GM23338 (cell line): Measurements from ENCODE around the gene EEF2K.

ENCODE experiments used
- CREB1 ChIP-seq: fragments of 250-450 bp; sonication (Bioruptor Pico); IDR thresholded peaks from 2 replicates; pipeline ENCODE4 v1.5.0; 2020; ENCODE audit warnings: low read depth, mild to moderate bottlenecking, moderate library complexity
- EZH2 ChIP-seq: fragments of 200-600 bp; sonication (generic); IDR thresholded peaks from one replicate; pipeline ENCODE4 v1.8.0; 2017; ENCODE audit warnings: antibody characterized with exemption, mild to moderate bottlenecking, low read depth; ENCODE audit not compliant: unreplicated experiment
- EZH2phosphoT487 ChIP-seq: fragments of 200-600 bp; sonication (generic); IDR thresholded peaks from one replicate; pipeline ENCODE4 v1.8.1; 2018; ENCODE audit warnings: antibody characterized with exemption; ENCODE audit not compliant: unreplicated experiment
- JUNB ChIP-seq: IDR thresholded peaks from one replicate; pipeline ENCODE4 v1.6.1; 2016; ENCODE audit warnings: antibody characterized with exemption; ENCODE audit not compliant: unreplicated experiment
- NANOG ChIP-seq: IDR thresholded peaks from 2 replicates; pipeline ENCODE4 v1.6.1; 2016; ENCODE audit warnings: antibody characterized with exemption, borderline replicate concordance
- POLR2AphosphoS5 ChIP-seq: IDR thresholded peaks from 2 replicates; pipeline ENCODE4 v1.6.1; 2016; ENCODE audit warnings: antibody characterized with exemption, low read depth
- STAT1 ChIP-seq: IDR thresholded peaks from one replicate; pipeline ENCODE4 v1.6.1; 2016; ENCODE audit warnings: antibody characterized with exemption; ENCODE audit not compliant: unreplicated experiment
- ZNF114 ChIP-seq: fragments of 250-450 bp; sonication (Bioruptor Pico); IDR thresholded peaks from 2 replicates; pipeline ENCODE4 v1.5.0; 2020; ENCODE audit warnings: mild to moderate bottlenecking, moderate library complexity
- ZNF331 ChIP-seq: fragments of 250-450 bp; sonication (Bioruptor Pico); IDR thresholded peaks from 2 replicates; pipeline ENCODE4 v1.5.0; 2020; ENCODE audit warnings: low read depth, mild to moderate bottlenecking, moderate library complexity
- TF ChIP-seq, protein P1 (sequence below), 2 experiments: fragments of 200-600 bp in 1 of 2; sonication (generic) in 1 of 2; conservative IDR thresholded peaks; 2 replicates each; pipeline versions ENCODE4 v1.5.1 to v1.6.1; 2016 to 2017; ENCODE audit warnings: antibody characterized with exemption in 2 of 2, low read depth in 2 of 2, mild to moderate bottlenecking in 2 of 2, moderate library complexity in 1 of 2
- TF ChIP-seq, protein P2 (sequence below): IDR thresholded peaks from one replicate; pipeline ENCODE4 v1.6.1; 2018; ENCODE audit warnings: antibody characterized with exemption; ENCODE audit not compliant: unreplicated experiment
- TF ChIP-seq, protein P3 (sequence below): IDR thresholded peaks from 2 replicates; pipeline ENCODE4 v1.6.1; 2016; ENCODE audit warnings: antibody characterized with exemption

GRCh38 chr16:22284637-22285036 lies 78.6 kb downstream of the EEF2K start:
- TF ChIP-seq, protein P1, sequence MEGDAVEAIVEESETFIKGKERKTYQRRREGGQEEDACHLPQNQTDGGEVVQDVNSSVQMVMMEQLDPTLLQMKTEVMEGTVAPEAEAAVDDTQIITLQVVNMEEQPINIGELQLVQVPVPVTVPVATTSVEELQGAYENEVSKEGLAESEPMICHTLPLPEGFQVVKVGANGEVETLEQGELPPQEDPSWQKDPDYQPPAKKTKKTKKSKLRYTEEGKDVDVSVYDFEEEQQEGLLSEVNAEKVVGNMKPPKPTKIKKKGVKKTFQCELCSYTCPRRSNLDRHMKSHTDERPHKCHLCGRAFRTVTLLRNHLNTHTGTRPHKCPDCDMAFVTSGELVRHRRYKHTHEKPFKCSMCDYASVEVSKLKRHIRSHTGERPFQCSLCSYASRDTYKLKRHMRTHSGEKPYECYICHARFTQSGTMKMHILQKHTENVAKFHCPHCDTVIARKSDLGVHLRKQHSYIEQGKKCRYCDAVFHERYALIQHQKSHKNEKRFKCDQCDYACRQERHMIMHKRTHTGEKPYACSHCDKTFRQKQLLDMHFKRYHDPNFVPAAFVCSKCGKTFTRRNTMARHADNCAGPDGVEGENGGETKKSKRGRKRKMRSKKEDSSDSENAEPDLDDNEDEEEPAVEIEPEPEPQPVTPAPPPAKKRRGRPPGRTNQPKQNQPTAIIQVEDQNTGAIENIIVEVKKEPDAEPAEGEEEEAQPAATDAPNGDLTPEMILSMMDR (conservative IDR thresholded peaks at IDR 0.05; ENCODE audit: low read depth in 2 of 2), result no peak
- TF ChIP-seq, protein P2, sequence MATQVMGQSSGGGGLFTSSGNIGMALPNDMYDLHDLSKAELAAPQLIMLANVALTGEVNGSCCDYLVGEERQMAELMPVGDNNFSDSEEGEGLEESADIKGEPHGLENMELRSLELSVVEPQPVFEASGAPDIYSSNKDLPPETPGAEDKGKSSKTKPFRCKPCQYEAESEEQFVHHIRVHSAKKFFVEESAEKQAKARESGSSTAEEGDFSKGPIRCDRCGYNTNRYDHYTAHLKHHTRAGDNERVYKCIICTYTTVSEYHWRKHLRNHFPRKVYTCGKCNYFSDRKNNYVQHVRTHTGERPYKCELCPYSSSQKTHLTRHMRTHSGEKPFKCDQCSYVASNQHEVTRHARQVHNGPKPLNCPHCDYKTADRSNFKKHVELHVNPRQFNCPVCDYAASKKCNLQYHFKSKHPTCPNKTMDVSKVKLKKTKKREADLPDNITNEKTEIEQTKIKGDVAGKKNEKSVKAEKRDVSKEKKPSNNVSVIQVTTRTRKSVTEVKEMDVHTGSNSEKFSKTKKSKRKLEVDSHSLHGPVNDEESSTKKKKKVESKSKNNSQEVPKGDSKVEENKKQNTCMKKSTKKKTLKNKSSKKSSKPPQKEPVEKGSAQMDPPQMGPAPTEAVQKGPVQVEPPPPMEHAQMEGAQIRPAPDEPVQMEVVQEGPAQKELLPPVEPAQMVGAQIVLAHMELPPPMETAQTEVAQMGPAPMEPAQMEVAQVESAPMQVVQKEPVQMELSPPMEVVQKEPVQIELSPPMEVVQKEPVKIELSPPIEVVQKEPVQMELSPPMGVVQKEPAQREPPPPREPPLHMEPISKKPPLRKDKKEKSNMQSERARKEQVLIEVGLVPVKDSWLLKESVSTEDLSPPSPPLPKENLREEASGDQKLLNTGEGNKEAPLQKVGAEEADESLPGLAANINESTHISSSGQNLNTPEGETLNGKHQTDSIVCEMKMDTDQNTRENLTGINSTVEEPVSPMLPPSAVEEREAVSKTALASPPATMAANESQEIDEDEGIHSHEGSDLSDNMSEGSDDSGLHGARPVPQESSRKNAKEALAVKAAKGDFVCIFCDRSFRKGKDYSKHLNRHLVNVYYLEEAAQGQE, result no peak
- TF ChIP-seq EZH2 (no peak), POLR2AphosphoS5 (no peak), EZH2phosphoT487 (no peak), JUNB (no peak), ZNF114 (CRISPR knock-in tag) (no peak), NANOG (no peak), STAT1 (no peak), ZNF331 (CRISPR knock-in tag) (no peak), CREB1 (CRISPR knock-in tag) (no peak)
- TF ChIP-seq, protein P3, sequence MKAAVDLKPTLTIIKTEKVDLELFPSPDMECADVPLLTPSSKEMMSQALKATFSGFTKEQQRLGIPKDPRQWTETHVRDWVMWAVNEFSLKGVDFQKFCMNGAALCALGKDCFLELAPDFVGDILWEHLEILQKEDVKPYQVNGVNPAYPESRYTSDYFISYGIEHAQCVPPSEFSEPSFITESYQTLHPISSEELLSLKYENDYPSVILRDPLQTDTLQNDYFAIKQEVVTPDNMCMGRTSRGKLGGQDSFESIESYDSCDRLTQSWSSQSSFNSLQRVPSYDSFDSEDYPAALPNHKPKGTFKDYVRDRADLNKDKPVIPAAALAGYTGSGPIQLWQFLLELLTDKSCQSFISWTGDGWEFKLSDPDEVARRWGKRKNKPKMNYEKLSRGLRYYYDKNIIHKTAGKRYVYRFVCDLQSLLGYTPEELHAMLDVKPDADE, result no peak
